Pons (tissue), 1 donor: ENCODE data around the gene FLNC.

ENCODE experiments used
- DNase-seq: peaks from one replicate; pipeline ENCODE4 v3.0.0-alpha.2; 2016; ENCODE audit warnings: low spot score

The FLNC gene

GRCh38 chr7:128879939-128880746 lies 49.9 kb downstream of the FLNC start:
- DNase-seq = peak; percentile 72

GRCh38 chr7:128880791-128881457 lies 50.7 kb downstream of the FLNC start:
- no peak for DNase-seq

- no peak for DNase-seq
These were observed 51.4 kb downstream of the FLNC start for GRCh38 chr7:128881458-128882125.

GRCh38 chr7:128882134-128882533 lies 51.9 kb downstream of the FLNC start:
- no peak for DNase-seq

- DNase-seq = peak; percentile 54
These were observed 53.6 kb downstream of the FLNC start for GRCh38 chr7:128883622-128884448.

- no peak for DNase-seq
These were observed 54.6 kb downstream of the FLNC start for GRCh38 chr7:128884561-128885369.

- no peak for DNase-seq
These were observed 55.4 kb downstream of the FLNC start for GRCh38 chr7:128885370-128886187.

GRCh38 chr7:128886391-128887168 lies 56.4 kb downstream of the FLNC start:
- DNase-seq = no peak

GRCh38 chr7:128887169-128888038 lies 57.2 kb downstream of the FLNC start:
- no peak for DNase-seq

GRCh38 chr7:128888039-128888755 lies 58.0 kb downstream of the FLNC start:
- no peak for DNase-seq

- DNase-seq = no peak
These were observed 58.5 kb downstream of the FLNC start for GRCh38 chr7:128888756-128889095.

GRCh38 chr7:128889121-128889520 lies 58.9 kb downstream of the FLNC start:
- DNase-seq = no peak

GRCh38 chr7:128890306-128891109 lies 60.3 kb downstream of the FLNC start:
- no peak for DNase-seq

GRCh38 chr7:128891110-128891941 lies 61.1 kb downstream of the FLNC start:
- DNase-seq = no peak

GRCh38 chr7:128891942-128892269 lies 61.7 kb downstream of the FLNC start:
- DNase-seq = no peak

GRCh38 chr7:128892521-128893250 lies 62.5 kb downstream of the FLNC start:
- DNase-seq = no peak
